Activated CD8-positive, alpha-beta memory T cell treated with anti-CD3 and anti-CD28 coated beads, Interleukin-2, amount 50 U/mL, for 1 hour (primary cell): Measurements from ENCODE around the gene GFPT1.
"Not testable (repeated sequence)": the region's sequence is repeated elsewhere in the genome, so short reads cannot be mapped to it uniquely, and the experiment has no call there.

Experiments
- DNase-seq: peaks from one replicate; pipeline ENCODE4 v3.0.0-alpha.2; 2020; ENCODE audit errors: extremely low read depth

The GFPT1 gene

DNA sequence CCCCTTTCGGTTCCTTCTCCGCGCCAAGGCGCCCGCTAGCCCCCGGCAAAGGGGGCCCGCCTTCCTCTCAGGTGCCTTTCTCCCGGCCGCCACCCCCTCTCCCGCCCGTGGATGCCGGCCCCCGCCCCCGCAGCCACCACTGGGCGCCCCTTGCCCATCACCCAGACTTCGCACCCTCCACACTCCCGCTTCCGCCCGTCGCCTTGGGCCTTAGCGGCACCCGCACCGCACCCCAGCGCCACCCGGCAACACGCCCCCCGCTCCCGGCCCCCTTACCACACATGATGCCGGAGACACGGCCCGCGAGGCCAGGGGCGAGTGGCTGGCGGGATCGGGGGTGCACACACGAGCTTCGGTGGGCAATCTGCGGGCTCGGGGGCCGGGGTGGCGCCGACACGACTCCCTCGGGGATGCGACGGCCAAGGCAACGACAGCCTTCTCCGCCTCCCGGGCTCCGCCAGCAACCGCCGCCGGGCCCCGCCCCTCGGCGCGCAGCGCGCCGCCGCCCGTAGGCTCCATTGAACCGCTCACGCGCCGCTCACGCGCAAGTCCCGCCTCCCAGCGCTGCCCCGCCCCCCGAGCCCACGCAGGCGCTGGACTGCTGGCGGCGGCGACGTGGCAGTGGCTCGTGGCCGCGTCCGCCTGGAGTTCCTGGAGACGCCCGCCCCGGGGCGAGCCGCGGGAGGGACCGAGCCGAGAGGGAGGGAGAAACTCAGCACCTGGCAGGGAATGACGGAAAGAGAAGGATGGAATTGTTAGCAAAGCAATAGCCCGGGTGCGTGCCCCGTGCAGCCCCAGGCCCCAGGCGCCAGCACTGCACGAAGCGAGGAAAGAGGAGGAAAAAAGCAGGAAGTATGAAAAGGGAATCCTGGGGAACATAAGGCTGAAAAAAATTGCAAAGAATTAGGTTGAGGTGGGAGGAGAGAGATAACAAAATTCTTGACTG is at the start of gene GFPT1:
Gene GFPT1 (minus strand): TSS at position 439 of the 946 bp plus-strand sequence. CDS start 156 bp downstream, at position 283.
- DNase-seq, result peak; percentile 54

DNA sequence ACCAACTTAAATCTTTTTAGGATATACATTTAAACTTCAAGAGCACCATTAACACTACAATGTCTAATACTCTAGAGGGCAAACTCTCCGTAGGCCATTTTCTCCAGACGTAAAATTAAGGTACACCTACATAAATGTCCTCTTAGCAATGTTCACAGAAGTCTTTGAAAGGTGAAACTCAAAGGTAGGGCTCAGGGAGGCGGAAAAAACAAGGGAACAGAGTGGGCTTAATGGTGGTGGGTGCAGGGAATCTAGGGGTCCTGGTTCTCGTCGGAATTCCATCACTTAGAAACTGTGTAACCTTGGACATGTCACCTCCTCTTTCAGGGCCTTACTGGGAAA is 49.5 kb upstream of the GFPT1 start:
- DNase-seq, result no peak

DNA sequence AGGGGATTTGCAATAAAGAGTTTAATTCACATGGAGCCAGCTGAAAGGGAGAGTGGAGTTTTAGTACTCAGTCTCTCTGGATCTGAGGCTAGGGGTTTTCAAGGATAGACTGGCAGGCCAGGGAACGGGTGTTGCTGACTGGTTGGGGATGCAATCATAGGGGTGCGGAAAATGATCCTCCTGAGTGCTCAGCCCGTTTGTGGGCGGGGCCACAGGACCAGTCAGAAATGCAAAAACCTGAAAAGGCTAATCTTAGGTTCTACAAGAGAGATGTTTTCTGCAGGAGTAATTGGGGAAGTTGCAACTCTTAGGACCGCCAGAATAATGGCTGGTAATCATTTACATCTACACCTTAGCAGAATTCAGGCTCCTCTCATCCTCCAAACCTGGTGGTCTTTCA is 47.7 kb upstream of the GFPT1 start:
- no peak for DNase-seq

DNA sequence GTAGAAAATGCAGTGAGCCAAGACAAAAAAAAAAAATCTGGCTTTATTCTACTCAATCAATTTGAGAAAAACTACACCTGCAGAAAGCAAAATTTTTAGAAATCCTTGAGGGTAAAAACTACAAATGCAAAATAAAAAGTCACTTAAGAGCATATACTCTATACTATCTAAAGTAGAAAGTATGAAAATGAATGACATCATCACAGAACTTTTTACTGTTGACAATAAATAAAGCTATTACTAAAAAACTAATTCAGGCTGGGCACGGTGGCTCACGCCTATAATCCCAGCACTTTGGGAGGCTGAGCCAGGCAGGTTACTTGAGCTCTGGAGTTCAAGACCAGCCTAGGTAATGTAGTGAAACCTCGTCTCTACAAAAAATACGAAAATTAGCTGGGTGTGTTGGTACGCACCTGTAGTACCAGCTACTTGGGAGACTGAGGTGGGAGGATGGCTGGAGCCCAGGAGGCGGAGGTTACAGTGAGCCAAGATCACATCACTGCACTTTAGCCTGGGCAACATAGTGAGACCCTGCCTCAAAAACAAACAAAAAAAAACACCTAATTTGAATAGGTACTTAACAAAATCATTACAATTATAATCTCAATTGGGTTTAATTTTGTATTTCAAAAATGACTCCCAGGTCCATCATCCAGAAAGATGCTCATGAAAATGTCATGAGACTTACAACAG is 42.6 kb upstream of the GFPT1 start:
- no peak for DNase-seq

DNA sequence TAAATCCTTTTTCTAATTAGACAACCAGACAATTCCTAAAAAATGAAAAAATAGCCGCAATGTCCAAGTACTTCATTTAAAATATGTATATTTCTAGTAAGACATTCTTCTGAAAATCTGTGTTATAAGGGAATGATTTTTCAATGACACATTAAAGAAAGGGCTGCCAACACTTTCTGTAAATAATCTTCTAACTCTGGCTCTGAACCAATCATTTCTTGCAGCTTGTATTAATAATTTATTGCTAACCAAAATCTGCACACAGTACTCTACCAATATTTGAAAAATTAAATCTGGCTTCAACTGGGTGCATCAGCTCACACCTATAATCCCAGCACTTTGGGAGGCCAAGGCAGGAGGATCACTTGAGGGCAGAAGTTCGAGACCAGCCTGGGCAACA is 42.0 kb upstream of the GFPT1 start:
- DNase-seq, result no peak

DNA sequence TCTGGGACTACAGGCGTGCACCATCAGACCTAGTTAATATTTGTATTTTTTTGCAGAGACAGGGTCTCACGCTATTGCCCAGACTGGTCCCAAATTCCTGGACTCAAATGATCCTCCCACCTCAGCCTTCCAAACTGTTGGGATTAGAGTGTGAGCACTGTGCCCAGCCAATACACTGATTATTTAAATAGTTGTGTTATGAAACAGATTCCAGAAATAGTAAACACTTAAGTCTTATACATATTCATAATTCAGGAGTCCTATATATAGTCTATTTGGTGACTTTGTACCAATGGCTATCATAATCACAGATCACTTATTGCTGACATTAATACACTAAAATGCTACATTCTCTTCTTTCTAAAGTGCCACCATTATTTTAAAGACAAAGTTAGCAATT is 37.4 kb upstream of the GFPT1 start:
- DNase-seq, result no peak

DNA sequence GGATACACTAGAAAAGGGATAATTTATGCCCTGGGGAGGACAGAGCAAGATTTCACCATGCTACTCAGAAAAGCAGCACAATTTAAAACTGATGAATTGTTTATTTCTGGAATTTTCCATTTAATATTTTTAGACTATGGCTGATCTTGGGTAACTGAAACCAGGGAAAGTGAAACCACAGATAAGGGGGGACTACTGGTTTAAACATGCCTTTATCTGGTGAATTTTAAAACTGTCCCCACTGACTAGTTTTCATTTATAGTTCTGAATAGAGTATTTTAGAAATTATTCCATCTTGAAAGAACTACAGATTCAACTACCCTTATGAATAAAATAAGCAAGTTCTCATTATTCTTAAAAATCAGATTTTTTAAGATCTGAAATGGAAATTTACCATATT is 35.2 kb upstream of the GFPT1 start:
- DNase-seq, result no peak

DNA sequence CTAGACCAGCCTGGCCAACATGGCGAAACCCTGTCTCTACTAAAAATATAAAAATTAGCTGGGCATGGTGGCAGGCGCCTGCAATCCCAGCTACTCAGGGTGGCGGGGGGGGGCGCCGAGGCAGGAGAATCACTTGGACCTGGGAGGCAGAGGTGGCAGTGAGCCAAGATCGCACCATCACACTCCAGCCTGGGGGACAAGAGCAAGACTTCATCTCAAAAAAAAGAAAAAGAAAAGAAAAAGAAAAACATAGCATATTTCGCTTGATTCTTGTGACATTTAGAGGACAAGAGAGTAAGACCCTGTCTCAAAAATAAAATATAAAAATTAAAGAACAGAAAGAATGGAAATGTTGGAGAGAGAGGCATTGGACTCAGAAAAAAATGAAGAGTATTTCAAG is 32.1 kb upstream of the GFPT1 start:
- not testable (repeated sequence) for DNase-seq

DNA sequence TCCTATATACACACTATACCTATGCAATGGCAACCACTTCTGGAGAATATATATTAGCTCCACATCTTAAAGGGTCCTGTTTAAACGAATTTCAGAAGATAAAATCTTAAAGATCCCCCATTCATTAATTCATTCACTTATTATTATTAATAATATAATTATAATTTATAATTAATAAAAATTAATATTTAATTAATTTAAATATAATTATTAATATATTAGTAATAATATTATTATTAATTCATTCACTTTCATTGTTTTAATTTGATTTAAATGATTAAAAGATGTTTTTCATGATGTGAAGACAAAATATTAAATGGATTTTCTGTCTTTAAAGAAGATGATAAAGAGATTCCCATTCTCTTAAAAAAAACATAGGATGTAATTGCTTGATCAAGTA is 29.1 kb upstream of the GFPT1 start:
- DNase-seq, result no peak

DNA sequence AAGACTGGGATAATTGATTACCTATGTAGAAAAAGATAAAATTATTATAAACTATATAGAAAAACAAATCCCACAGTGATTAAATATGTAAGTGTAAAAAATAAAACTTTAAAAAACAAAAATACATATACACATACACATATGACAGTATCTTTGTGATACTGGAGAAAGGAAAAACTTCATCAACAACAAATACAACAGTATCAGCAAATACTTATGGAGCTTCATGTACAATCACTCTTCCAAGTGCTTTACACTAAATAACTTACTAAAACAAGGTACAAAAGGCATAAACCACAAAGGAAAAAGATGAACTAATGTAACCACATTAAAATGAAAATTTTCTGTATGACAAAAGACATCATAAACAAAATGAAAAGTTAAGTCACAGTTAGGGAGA is 24.1 kb upstream of the GFPT1 start:
- DNase-seq, result no peak

DNA sequence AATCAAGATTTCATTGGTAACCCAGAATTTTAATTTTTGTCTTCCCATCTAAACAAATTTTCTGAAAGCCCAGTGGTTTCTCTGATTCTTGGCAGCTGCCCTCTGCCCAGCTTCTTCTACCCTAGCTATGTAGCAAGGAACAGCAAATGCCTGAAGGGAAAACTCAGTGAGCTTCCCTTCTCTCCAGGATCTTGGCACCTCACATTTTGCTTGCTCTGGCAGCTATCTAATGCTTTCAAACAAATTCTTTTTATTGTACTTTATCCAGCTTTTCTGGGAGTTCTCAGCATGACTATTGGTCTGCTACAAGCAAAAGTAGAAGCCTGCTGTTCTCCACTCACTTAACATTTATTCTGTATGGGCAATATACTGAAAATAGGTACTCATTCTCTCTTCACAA is 18.3 kb upstream of the GFPT1 start:
- DNase-seq, result no peak

DNA sequence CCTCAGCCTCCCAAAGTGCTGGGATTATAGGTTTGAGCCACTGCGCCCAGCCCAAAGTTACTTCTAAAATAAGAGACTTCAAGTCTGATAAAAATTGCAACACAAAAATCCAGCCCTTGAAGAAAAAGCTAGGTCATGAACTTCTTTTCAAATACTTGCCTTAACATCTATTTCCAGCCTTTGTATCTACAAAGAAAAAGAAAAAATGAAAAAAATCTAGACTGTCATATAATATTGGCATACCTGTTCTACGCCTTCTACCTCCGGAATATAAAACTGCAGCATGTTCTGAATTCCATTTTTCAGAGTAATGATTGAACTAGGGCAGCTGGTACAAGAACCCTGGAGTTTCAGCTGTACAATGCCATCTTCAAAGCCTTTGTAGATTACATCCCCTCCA is 13.1 kb upstream of the GFPT1 start:
- DNase-seq, result no peak

DNA sequence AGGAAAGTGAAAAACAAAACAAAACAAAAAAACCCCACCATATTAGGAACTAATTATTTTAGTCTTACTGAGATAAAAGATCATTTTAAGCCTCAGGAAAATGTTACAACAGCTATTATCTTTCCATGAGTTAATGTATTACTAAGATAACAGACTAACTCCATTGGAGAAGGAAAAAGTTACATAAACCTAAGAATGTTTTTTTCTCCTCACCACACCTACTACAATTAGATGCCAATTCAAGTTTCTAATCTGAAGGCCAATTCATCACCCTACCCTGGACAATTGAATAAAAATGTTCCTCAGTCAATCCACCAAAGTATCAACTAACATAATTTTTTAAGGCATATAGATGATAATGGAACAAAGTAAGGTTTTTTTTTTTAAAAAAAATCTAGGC is 10.2 kb upstream of the GFPT1 start:
- DNase-seq, result no peak

DNA sequence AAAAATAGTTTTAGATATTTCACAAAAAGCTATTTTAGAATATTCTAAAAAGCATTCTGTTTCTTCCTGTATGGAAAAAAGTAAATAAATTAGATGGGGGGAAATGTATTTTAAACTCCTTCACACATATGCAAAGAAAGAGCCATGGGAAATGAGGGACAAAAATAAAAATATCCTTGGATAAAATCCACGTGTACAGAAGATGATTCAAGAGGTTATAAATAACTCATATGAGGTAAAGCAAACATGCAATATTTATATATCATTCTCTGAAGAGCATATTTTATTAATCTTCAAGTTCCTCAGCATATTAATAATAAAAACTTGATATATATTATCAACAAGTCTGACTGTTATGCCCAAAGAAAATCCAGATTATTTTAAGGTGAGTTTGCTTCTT is 8.8 kb upstream of the GFPT1 start:
- DNase-seq, result no peak

DNA sequence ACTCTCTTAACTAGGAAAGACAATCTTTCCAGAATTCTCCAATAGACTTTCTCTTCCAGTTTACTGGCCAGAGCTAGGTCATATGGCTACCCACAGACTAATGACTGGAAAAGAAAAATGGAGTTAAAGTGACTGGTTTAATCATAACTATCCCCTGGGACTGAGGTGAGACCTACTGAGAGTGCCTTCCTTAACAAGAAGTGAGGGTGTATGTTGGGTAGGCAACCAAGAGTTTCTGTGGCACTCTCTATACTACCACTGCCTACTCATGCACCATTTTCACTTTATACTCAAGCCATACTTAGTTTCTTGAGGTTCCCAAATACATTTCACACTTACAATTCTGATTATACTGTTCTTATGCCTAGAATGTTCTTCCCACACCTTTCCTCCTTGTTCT is 6.9 kb upstream of the GFPT1 start:
- no peak for DNase-seq

DNA sequence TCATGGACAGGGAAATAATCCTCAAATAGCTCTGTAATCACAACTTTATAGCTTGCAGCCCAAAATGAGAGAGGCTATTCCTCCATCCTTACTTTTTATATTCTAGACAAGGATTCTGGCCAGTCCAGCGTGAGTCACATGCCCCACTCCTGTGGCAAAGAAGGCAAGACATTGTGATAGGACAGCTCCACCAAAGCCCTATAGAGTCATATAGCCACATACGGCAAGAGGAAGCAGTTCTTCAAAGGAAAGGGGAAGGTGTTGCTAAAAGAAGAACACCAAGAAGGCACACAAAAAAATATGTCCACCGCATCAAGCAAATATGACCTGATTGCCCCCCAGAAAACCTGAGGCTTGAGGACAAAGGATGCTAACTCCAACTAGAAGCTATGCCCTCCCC is 3.4 kb upstream of the GFPT1 start:
- DNase-seq, result no peak

DNA sequence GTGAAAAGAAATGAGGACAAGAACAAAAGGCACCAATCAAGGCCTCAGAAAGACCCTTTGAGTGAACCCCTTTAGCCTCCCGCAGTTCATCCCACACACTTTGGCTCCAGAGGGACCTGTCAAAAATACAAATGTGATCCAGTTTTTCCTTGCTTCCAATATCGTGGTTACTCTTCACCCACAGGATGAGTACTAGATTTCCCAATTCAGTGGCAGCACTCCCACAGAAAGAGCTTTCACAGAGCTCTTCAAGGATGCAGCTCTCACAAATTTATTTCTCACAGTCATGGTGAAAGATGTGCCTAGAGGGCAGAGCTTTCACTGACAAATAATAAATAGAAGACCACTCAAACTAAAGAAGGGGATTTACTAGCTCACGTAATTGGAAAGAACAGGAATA is 3.0 kb upstream of the GFPT1 start:
- DNase-seq, result no peak

DNA sequence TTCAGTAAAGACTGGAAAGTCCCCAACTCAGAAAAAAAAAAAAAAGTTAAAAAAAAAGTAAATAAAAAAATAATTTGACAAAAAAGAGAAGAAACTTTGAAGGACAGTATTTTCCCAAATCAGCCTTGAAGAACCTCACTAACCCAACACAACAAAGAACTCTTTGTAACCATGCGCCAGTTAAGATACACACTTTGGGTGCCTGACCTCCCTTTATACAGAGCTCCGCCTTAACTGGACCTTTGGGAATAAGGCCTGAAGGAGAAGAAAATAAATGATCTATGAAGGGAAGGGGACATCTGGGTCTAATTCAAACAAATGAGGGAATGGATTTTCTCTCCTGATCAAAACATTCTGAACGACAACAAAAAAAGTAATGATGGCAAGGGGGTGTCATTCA is 2.2 kb upstream of the GFPT1 start:
- no peak for DNase-seq

DNA sequence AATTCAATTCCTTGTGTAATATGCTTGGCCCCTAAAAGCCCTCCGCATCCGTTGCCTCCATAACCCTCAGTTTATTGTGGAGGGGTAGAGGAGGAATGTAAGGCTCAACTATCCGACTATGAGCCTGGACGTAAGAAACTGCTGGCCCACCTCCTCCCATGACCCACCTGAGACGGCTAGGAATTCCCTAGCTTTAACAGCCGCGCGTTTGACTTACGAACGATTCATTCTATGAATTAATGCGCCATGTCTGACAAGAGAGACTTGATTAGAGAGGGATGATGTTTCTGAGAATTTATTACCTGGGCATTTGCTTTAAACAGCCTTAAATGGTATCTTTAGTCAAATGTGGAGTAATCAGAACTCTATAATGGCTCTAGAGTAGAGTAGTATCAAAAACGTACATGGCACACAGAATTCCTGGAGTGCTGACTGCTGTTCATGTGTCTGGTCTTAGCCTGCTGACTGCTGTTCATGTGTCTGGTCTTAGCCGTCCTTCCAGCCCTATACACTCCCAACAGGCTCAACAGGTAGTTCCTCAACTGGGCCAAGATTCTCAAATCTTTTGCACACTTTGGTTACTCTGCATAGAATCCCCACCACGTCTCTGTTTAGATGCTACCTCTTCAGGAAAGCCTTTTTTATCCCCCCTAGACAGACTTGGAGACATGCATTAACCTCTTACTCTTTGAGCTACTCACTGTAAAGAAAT is 899 bp upstream of the GFPT1 start:
- no peak for DNase-seq

DNA sequence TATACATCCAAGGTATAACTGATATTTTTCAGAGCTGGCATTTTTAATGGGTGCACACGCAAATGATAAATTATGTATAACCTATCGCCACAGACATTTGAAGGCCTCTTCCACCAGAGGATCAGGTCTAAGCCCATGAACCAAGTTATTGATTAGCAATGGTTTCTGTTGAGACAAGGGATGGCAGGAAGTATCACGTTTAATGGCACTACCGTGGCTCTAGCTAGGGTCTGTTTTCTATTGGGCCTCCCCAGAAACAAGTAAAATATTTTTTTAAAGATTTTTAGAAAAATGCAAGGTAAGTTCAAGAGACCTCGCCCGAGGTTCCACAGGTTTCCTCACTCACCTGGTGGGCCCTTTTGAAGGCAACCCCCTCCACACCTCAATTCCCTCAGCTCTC is 667 bp downstream of the GFPT1 start:
- no peak for DNase-seq

DNA sequence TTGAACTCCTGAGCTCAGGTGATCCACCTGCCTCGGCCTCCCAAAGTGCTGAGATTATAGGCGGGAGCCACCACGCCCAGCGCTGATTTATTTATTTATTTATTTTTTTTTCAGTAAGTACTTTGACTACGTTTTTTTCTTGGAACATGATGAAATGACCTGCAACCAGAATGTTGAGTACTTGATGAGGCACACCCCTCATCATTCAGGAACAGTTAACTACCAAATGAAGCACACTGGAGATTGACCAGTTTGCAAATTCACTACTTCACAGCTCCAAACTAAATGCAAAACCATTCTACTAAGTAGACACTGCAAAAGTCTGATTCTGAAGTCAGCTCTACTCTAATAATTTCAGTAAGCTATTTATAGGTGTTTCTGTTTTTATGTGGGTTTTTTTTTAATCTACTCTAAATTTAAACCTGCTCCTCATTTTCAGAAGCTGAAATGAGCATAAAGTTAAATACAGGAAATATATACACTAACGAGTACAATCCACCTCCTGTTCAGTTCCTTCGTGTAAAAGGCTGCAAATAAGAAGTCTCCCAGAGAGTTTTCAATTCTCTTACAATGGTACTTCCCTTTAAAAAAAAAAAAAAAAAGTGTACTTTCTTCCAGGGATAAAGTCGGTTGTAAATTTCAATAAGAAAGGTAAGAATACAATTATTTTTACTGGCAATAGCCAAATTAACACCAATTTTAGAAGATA is 1.4 kb downstream of the GFPT1 start:
- no peak for DNase-seq

DNA sequence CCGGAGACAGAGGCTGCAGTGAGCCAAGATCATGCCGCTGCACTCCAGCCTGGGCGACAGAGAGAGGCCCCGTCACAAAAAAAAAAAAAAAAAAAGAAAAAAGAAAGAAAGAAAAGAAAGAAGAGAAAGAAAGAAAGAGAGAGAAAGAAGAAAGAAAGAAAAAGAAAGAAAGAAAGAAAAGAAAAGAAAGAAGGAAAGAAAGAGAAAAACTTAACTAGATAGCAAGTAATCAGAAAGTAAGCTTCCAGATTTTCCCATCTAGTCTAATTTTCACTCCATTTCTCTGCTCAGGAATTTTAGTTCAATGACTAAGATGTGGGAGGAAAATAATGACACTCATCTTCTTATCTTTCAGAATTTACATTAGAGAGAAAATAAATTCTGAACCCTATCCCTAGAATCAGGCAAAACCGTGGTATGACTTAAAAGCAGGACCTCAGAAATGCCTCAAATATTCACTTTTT is 2.4 kb downstream of the GFPT1 start:
- DNase-seq, result no peak
